Stimulated activated CD8-positive, alpha-beta memory T cell treated with anti-CD3 and anti-CD28 coated beads, Interleukin-2, amount 100 ng/mL, for 1 hour (primary cell): ENCODE data around the gene NOS1.

Experiments
- DNase-seq, 2 donors: peaks; one replicate each; pipeline ENCODE4 v3.0.0-alpha.2; 2020; ENCODE audit warnings: low read depth in 2 of 2

Gene NOS1

GRCh38 chr12:117363953-117364486 lies 2.6 kb upstream of the NOS1 start:
- DNase-seq: no peak

GRCh38 chr12:117363056-117363662 lies 1.7 kb upstream of the NOS1 start:
- no peak for DNase-seq

GRCh38 chr12:117362391-117362790 lies 965 bp upstream of the NOS1 start:
- no peak for DNase-seq

GRCh38 chr12:117361905-117362304 lies 479 bp upstream of the NOS1 start:
- DNase-seq: no peak

- no peak for DNase-seq
Observed at GRCh38 chr12:117360551-117361346, 677 bp downstream of the NOS1 start.

- no peak for DNase-seq
Observed at GRCh38 chr12:117360222-117360550, 1.2 kb downstream of the NOS1 start.

GRCh38 chr12:117359029-117359845 lies 2.2 kb downstream of the NOS1 start:
- DNase-seq: no peak

GRCh38 chr12:117356048-117356447 lies 5.4 kb downstream of the NOS1 start:
- no peak for DNase-seq

- DNase-seq: no peak
Observed at GRCh38 chr12:117352883-117353282, 8.5 kb downstream of the NOS1 start.

GRCh38 chr12:117352206-117352605 lies 9.2 kb downstream of the NOS1 start:
- no peak for DNase-seq

- DNase-seq: no peak
Observed at GRCh38 chr12:117350140-117350539, 11.3 kb downstream of the NOS1 start.

- no peak for DNase-seq
Observed at GRCh38 chr12:117347588-117347987, 13.8 kb downstream of the NOS1 start.

- DNase-seq: no peak
Observed at GRCh38 chr12:117344716-117345115, 16.7 kb downstream of the NOS1 start.

GRCh38 chr12:117343849-117344248 lies 17.6 kb downstream of the NOS1 start:
- no peak for DNase-seq

- no peak for DNase-seq
Observed at GRCh38 chr12:117343296-117343695, 18.1 kb downstream of the NOS1 start.

GRCh38 chr12:117342682-117343081 lies 18.7 kb downstream of the NOS1 start:
- no peak for DNase-seq

GRCh38 chr12:117342247-117342646 lies 19.2 kb downstream of the NOS1 start:
- no peak for DNase-seq

GRCh38 chr12:117339104-117339503 lies 22.3 kb downstream of the NOS1 start:
- no peak for DNase-seq

- no peak for DNase-seq
Observed at GRCh38 chr12:117334855-117335587, 26.4 kb downstream of the NOS1 start.

- DNase-seq: no peak
Observed at GRCh38 chr12:117334051-117334450, 27.4 kb downstream of the NOS1 start.

- DNase-seq: no peak
Observed at GRCh38 chr12:117333331-117333881, 28.0 kb downstream of the NOS1 start.
